NCI-H2227 (cell line): ENCODE data around the gene SLC38A5.
"Not testable (repeated sequence)": the region's sequence is repeated elsewhere in the genome, so short reads cannot be mapped to it uniquely, and the experiment has no call there.

Experiments used
- DNase-seq: peaks from one replicate; lab custom pipeline; 2025; ENCODE audit not compliant: unreplicated experiment; lab: John Stamatoyannopoulos, UW

SLC38A5 gene

DNA sequence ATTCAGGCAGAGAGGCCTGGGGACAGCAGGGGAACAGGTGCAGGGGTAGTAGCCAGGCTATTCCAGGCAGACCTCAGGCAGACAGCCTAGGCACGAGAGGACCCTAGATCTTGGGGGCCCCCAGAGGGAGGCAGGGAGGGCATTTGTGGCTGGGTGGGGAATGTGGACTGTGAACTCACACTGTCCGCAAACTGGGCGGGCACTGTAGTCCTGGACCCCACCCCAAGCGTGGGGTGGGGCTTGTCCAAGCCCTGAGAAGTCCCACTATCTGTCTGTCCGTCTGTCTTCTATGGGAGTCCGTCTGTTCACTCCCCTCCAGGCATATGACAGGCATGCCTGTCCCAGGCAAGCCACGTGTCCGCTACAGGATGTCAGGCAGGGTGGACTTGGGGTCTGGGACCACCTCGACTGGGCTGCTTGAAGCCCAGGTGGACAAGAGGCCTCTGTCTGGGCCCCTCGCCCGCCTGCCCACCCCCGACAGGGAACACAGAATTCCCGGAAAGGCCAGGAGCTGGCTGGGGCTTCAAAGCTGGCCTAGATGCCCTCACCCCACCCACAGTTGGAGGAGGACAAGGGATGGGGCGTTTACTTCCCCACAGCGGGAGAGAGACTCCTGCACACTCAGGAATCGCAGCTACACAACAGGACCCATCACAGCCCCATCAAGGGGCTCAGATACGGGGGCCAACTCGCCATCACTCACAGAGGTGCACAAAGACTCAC, at the start of gene SLC38A5:
Gene SLC38A5, minus strand, starts transcription at position 151 of the 723 bp plus-strand sequence. CDS start 2,336 bp downstream, outside the sequence.
- no peak for DNase-seq

DNA sequence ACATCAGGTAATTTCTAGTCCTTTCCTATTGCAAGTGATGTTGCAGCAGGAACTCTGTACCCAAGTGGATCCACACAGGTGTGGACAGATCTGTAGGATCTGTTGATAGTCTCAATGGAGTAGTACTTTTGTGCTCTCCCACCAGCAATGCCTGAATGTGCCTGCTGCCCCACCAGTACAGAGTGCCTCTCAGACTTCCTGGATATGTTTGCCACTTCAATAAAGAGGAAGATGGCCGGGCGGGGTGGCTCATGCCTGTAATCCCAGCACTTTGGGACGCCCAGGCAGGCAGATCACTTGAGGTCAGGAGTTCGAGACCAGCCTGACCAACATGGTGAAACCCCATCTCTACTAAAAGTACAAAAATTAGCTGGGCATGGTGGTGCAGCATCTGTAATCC, 49.4 kb upstream of the SLC38A5 start:
- DNase-seq: not testable (repeated sequence)

GRCh38 chrX:48516987-48517386, 46.9 kb upstream of the SLC38A5 start:
- no peak for DNase-seq

GRCh38 chrX:48516285-48516684, 46.2 kb upstream of the SLC38A5 start:
- no peak for DNase-seq

DNA sequence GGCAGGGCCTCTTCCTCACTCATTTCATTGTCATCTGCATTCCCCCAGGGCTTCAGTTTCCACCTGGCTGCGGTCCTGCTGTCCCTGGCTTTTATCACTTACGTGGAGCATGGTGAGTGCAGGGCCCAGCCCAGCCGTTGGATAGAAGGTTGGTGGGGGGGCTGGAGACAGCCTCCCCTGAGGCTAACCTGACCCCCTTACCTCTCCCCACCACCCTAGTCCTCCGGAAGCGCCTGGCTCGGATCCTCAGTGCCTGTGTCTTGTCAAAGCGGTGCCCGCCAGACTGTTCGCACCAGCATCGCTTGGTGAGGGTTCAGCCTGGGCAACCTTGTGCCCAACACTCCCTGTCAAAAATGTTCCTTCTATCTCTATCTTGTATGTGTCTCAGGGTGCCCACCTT, 45.8 kb upstream of the SLC38A5 start:
- DNase-seq: no peak

DNA sequence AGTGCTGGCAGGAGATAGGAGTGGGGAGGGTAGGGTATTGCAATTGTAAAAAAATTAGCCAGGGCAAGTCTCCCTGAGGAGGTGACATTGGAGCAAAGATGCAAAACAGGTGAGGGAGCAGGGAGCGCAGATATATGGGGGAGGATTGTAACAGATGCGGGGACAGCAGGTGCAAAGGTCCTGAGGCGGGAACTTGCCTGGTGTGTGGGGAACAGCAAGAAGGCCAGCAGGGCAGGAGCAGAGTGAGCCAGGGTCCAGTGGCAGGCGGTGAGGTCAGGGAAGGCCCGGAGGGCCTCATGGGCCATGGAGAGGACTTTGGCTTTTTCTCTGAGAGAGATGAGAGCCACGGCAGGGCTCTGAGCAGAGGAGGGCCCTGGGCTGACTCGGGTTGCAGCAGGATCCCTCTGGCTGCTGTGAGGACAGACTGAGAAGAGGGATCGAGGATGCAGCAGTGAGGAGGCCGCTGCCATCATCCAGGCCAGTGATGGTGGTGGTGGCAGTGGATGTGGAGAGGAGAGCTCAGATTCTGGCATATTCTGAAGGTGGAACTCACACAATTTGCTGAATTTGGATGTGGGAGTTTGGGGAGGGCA, 44.9 kb upstream of the SLC38A5 start:
- no peak for DNase-seq

DNA sequence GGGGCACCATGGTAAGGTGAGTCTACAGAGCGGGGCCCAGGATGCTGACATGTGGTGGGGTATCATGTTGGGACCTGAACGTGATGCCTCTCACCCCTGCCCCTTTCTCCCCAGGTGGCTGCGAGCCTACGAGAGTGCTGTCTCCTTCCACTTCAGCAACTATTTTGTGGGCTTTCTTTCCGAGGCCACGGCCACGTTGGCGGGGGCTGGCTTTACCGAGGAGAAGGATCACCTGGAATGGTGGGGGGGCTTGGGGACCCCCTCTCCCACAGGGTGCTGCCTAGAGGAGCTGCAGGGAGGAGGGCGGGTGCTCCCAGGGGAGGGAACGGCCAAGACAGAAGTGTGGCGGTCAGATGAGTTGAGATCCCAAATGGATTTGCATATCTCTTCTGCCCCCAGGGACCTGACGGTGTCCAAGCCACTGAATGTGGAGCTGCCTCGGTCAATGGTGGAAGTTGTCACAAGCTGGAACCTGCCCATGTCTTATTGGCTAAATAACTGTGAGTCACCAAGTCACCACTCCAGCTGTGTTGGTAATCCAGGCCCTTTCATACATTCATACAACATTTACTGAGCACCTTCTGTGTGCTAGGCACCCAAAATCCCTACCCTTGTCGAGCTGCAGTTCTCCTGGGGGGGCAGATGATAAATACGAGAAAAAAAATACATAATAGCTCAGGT, 44.2 kb upstream of the SLC38A5 start:
- no peak for DNase-seq

DNA sequence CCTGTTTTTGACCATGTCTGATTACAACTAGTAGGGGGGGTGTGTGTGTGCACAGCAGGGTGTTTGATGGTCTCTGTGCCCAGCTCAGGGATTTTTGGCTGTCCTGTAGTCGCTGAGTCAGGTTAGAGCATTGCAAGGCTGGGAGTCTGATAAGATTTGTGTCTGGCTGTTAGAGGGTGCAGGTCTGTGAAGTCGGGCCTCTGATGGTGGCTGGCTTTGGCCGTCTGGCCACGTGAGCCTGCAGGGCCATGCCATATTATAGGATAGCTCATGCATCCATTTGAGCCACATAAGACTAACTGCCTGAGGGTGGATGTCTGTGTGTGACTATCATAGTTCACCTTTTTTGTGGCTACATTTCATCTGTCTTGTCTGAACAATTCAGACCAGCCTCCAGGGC, 43.6 kb upstream of the SLC38A5 start:
- no peak for DNase-seq

DNA sequence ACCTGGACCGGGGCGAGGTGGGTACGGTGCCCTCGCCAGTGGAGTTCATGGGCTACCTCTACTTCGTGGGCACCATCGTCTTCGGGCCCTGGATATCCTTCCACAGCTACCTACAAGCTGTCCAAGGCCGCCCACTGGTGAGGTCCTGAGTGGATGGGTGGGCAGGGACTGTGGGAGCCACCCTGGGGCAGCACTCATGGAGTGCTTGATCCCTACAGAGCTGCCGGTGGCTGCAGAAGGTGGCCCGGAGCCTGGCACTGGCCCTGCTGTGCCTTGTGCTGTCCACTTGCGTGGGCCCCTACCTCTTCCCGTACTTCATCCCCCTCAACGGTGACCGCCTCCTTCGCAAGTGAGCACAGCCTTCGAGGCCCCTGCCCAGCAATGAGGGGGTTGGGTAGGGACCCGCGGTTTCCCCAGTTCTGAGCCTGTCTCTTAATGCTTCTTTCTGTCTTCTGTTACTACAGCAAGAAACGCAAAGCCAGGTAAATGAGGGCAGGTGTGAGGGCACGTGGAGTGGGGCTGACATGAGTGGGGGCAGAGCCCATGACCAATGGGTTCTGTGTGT, 42.4 kb upstream of the SLC38A5 start:
- DNase-seq: no peak

DNA sequence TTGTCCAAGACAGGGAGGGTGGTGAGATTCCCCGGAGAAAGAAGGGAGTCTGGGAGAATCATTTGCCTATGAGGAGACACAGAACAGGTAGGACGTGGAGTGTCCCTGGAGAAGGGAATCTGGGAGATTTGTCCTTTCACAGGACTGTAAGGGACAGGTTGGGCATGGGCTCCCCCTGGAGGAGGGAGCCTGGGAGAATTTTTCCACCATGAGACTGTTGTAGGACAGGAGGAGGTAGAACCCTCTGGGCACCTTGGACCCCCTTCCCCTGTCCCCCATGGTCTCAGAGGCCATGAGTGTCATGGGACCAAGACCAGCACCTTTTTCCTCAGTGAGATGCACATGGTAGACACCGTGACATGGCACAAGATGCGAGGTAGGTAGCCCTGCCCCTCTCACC, 41.5 kb upstream of the SLC38A5 start:
- DNase-seq: peak; percentile 36

- DNase-seq: no peak
Measured at GRCh38 chrX:48509619-48510018, 39.6 kb upstream of the SLC38A5 start.

DNA sequence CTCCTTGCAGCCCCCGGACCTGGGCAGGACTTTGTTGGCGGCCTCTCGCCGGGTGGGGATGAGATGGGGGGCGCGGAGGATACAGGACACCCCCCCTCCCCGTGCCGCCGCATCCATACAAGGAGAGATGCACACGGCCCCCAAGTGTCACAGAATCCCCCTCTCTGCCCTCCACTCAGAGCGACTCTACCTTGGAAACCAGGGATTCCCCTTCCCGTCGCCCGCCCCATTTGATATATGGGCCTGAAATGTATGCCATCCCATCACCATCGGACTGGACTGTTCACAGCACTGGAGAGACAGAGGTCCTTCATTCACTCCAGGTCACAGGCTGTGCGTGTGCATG, 39.2 kb upstream of the SLC38A5 start:
- DNase-seq: no peak

DNA sequence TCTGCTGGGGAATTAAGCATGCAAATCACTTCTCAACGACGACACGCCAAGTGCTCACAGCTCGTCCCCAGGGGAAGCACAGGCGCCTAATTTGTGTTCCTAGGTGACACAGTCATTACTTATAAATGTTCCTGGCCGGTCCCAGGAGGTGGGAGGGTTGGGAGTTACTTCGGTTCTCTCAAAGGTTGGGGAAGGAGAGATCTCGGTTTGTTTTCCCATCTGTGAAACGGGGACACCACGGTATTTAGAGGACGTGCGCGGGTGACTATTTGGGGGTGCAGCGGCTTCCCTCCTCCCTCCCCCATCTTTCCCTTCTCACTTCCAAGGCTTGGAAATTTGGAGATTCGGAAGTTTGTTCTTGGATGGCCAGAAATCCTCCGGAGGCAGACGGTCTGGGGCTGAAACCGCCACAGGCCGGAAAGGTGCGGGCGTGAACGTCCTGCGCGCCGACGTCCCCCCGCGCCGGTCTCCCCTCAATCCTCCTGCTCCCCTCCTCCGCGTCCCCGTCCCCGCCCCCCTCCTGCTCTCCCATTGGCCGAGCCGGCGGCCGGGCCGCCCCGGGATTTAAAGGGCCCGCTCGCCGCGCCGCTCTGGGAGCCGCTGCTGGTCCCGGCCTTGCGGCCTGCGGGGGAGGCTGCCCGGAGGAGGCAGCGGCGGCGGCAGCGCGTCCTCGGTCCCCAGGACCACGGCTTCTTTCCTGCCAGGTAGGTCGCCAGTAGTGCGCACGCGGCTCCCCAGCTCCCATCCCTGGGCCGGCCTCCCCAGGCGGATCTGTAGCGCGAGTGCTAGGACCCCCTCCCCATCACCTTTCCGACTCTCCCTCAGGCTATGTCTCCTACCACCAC, 38.6 kb upstream of the SLC38A5 start, which contains the start of gene PORCN:
Gene PORCN, plus strand, starts transcription at position 593 of the 845 bp plus-strand sequence. CDS start 829 bp downstream, outside the sequence.
- peak; percentile 84 for DNase-seq

- no peak for DNase-seq
Measured at GRCh38 chrX:48507246-48507645, 37.2 kb upstream of the SLC38A5 start.

DNA sequence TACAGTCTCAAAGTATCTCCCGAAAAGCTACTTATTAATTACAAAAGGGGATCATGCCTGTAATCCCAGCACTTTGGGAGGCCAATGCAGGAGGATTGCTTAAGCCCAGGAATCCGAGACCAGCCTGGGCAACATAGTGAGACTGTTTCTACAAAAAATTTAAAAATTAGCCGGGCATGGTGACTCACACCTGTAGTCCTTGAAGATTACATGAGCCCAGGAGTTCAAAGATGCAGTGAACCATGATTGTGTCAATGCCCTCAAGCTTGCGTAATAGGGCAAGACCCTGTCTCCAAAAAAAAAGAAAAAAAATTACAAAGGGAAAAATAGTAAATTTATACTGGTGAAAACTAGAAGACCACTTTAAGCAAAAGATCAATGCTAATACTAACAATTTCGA, 35.4 kb upstream of the SLC38A5 start:
- DNase-seq: no peak

- no peak for DNase-seq
Measured at GRCh38 chrX:48504261-48504660, 34.2 kb upstream of the SLC38A5 start.

GRCh38 chrX:48498374-48498809, 28.3 kb upstream of the SLC38A5 start:
- no peak for DNase-seq

DNA sequence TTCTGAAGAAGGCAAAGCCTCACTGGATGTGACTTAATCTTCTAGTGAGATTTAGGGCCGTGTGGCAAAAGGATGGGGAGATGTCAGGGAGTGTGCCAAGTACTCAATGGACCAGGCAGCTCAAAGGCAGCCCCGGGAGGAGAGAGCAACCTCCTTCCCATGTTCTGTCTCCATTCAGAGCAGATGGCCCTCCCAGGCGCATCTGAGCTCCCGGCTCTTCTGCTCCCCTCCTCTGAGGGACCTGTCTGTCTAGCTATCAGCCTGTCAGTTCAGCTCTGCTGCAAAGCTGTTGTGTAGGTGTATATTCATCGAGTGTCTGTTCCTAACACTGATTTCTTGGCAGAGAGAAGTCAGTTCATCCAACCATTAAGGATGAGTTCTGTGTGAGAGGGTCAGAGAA, 27.8 kb upstream of the SLC38A5 start:
- no peak for DNase-seq

DNA sequence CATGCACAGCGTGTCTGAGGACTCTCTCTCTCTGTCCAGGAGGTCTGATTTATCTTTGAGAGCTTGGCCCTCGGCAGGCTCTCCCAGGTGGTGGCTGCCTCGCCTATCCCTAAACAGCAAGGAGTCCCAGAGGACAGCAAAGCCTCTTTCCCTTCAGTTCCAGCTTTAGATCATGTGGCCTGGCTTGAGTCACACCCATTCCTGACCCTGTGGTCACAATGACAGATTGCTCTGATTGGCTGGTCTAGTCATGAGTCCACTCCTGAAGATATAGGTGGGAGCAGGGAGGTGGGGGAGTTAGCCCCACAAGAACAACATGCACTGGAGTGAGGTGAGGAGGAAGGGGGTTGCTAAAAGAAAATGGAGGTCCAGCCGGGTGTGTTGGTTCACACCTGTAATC, 26.6 kb upstream of the SLC38A5 start:
- DNase-seq: no peak

DNA sequence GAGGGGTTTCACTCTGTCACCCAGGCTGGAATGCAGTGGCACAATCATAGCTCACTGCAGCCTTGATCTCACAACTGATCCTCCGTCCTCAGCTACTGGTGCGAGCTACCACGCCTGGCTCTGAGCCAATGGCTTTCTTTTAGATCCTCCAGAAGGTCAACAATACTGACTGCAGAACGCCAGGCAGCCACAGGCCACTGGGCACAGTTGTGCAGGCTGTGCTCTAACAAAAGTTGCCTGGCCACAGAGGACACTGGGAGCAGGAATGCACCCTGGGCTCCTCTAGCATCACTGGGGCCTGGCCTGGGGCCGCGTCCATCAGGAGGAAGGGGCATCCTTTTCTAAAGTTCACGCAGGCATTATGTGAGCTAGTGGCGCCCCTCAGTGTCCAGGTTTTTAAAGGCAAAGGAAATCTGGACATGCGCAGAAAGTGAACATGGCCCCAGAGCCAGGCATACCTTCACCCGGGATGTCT, 23.9 kb upstream of the SLC38A5 start:
- DNase-seq: peak; percentile 65
